ENCODE measurements around the gene ERBB2.

Gene ERBB2

DNA sequence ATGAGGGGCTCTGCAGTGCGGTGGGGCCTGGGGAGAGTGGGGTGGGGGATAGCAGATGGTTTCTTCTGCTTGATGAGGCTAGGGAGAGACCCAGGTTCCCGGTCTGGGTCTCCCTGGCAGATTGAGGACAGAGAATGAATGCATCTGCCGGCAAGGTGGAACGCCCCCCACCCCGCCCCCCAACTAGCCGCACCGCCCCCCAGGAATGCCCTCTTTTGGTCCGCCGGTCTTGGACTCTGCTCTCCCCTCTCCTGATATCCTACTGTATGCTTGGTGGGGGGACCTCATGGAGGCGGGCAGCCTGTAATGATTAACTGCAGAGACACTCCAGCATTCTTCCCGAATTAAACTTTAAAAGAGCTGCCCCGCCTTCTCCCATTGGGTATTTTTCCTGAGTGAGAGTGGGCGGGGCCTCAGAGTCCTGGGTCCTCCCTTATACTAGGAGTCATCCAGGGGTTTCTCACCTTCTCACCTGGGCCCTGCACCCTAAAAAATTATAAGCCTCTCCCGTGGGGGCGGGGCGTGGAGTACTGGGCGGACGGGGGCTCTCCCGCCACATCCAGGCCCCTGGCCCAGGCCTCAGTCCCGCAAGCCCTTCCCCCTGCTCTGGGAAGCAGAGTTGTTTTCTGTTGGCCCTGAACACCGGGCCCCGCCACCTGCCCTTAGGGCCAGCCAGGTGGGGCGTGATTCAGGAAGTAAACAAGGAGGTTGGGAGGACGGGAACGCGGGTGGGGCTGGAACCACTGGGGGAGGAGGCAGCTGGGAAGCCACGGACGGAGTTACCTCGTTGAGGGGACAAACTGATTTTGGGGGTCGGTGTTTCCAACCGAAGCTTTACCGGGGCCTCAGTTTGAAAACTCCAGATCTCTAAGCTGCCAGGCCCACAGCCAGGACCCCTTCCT lies 39.4 kb downstream of the ERBB2 start:
- no peaks in the 10 kb centered on the region for H3K9me3 ChIP-seq (ENCODE audit: control insufficient read depth, insufficient read depth, low read length)
- no peak overlapping the region for H3K27ac ChIP-seq (ENCODE audit: low read length)
- no peaks in the 10 kb centered on the region for H3K27me3 ChIP-seq (ENCODE audit: control insufficient read depth, insufficient read depth, low read length)
- peak overlapping the region; percentile 62; the same call in 1 of the 2 replicates for H3K4me3 ChIP-seq (ENCODE audit: low read length)
- H3K36me3 ChIP-seq (ENCODE audit: control insufficient read depth, insufficient read depth, low read length) = peaks cover 9% of the 10 kb centered on the region
- WGBS (ENCODE audit: insufficient coverage, insufficient read length) = no CpG with 5 or more reads among the region's 32 CpGs
- H3K4me1 ChIP-seq (ENCODE audit: control insufficient read depth, insufficient read depth, low read length) = peaks cover 12% of the 10 kb centered on the region
- DNase-seq (ENCODE audit: low read depth, low spot score) = no peak

DNA sequence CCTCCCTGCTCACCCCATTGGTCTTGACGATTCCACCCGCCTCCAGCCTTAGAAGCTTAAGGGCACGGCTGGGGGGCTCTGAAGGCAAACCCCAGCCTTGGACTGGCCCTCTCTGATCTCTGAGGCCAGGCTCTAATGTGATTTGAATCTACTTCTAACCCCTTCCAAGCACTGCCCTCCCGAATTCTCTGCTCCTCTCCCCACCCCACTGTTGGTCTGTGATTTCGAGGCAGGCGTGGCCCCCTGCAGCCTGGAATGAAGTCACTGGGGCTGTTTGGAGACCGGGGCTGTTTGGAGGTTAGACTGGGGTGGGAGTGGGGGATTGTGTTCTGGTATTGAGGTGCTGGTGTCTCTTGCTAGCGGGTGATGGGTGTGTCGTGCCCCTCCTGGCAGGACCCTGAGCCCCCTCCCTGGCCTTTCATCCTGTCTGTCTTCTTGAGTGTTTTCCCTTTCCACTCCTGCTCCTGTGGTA lies 40.1 kb downstream of the ERBB2 start:
- no peaks in the 10 kb centered on the region for H3K27me3 ChIP-seq (ENCODE audit: control insufficient read depth, insufficient read depth, low read length)
- H3K4me3 ChIP-seq (ENCODE audit: low read length) = peak overlapping the region; percentile 19; the same call in 1 of the 2 replicates
- no CpG with 5 or more reads among the region's 9 CpGs for WGBS (ENCODE audit: insufficient coverage, insufficient read length)
- H3K9me3 ChIP-seq (ENCODE audit: control insufficient read depth, insufficient read depth, low read length) = no peaks in the 10 kb centered on the region
- H3K36me3 ChIP-seq (ENCODE audit: control insufficient read depth, insufficient read depth, low read length) = peaks cover 15% of the 10 kb centered on the region
- no peak overlapping the region for H3K27ac ChIP-seq (ENCODE audit: low read length)
- H3K4me1 ChIP-seq (ENCODE audit: control insufficient read depth, insufficient read depth, low read length) = peaks cover 12% of the 10 kb centered on the region
- DNase-seq (ENCODE audit: low read depth, low spot score) = no peak

DNA sequence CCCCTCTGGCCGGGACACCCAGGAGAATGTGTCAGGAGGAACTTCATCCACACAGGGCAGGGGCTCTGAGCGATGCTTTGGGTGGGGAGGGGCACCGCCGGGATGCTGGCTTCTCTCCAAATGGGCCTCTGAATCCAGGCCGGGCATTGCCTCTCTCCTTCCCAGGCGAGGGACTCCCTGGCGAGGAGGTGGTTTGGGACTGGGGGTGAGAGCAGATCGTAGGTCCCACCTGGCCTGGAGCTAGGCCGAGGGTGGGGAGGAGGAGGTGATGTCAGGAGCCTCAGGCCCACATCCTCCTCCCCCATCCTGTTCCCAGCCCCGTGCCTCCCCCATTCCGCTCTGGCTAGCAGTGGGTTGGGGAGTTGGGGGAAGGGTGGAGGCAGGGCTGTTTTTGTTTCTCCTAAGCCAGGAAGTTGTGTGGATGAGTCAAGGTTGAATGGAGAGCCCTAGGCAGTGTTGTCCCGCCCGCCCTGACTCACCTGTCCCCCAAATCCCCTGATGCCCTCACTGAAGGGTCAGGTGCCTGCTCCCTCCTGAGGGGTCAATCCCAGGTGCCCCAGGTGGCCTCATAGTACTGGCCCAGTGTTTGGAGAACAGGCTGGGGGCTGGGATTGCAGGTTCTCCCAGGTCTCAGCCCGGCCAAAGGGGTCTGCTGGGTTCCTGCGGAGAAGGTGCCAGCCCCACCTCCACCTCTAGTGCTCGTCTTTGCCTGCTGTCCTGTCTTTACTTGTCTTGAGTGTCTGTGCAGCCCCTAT lies 40.7 kb downstream of the ERBB2 start:
- Histone ChIP-seq H3K36me3 (ENCODE audit: control insufficient read depth, insufficient read depth, low read length) (peaks cover 21% of the 10 kb centered on the region), H3K9me3 (ENCODE audit: control insufficient read depth, insufficient read depth, low read length) (no peaks in the 10 kb centered on the region), H3K4me1 (ENCODE audit: control insufficient read depth, insufficient read depth, low read length) (peaks cover 12% of the 10 kb centered on the region), H3K27ac (ENCODE audit: low read length) (peak overlapping the region; percentile 13), H3K4me3 (ENCODE audit: low read length) (peak overlapping the region; percentile 19; the same call in 1 of the 2 replicates), H3K27me3 (ENCODE audit: control insufficient read depth, insufficient read depth, low read length) (no peaks in the 10 kb centered on the region)
- DNase-seq (ENCODE audit: low read depth, low spot score) = no peak
- no CpG with 5 or more reads among the region's 16 CpGs for WGBS (ENCODE audit: insufficient coverage, insufficient read length)

DNA sequence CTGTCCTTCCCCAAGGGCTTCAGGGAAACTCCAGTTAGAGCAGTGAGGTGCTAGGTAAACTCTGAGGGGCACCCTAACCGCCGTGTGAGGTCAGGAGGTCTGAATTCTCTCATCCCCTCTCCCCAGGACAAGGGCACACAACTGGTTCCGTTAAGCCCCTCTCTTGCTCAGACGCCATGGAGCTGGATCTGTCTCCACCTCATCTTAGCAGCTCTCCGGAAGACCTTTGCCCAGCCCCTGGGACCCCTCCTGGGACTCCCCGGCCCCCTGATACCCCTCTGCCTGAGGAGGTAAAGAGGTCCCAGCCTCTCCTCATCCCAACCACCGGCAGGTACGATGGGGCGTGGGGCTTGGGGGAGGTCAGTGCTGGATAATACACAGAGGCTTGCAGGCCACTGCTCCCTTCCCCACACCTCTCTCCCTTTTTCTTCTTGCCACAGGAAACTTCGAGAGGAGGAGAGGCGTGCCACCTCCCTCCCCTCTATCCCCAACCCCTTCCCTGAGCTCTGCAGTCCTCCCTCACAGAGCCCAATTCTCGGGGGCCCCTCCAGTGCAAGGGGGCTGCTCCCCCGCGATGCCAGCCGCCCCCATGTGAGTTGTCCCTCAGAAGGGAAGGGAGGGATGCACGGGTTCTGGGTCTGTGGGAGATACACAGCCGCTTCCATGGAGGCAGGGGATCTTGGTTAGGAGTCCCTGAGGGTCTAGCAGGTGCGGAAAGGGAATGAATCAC lies 42.4 kb downstream of the ERBB2 start:
- peaks cover 25% of the 10 kb centered on the region for H3K36me3 ChIP-seq (ENCODE audit: control insufficient read depth, insufficient read depth, low read length)
- DNase-seq (ENCODE audit: low read depth, low spot score) = no peak
- H3K27me3 ChIP-seq (ENCODE audit: control insufficient read depth, insufficient read depth, low read length) = no peaks in the 10 kb centered on the region
- H3K27ac ChIP-seq (ENCODE audit: low read length) = no peak overlapping the region
- peaks cover 12% of the 10 kb centered on the region for H3K4me1 ChIP-seq (ENCODE audit: control insufficient read depth, insufficient read depth, low read length)
- no peak overlapping the region for H3K4me3 ChIP-seq (ENCODE audit: low read length)
- H3K9me3 ChIP-seq (ENCODE audit: control insufficient read depth, insufficient read depth, low read length) = no peaks in the 10 kb centered on the region
- WGBS (ENCODE audit: insufficient coverage, insufficient read length) = no CpG with 5 or more reads among the region's 18 CpGs

DNA sequence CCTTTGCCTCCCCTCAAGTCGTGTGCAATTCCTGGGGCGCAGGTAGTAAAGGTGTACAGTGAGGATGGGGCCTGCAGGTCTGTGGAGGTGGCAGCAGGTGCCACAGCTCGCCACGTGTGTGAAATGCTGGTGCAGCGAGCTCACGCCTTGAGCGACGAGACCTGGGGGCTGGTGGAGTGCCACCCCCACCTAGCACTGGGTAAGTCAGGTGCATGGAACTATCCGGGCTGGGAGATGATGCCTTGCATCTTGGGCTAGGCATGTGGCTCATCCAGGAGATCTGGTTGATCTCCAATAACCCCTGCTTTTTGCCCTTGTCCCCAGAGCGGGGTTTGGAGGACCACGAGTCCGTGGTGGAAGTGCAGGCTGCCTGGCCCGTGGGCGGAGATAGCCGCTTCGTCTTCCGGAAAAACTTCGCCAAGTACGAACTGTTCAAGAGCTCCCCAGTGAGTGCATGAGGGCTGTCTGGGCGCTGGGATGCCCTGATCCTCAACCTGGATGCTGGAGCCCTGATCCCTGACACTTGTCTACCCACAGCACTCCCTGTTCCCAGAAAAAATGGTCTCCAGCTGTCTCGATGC lies 43.1 kb downstream of the ERBB2 start:
- peaks cover 10% of the 10 kb centered on the region for H3K4me1 ChIP-seq (ENCODE audit: control insufficient read depth, insufficient read depth, low read length)
- H3K27ac ChIP-seq (ENCODE audit: low read length) = no peak overlapping the region
- H3K4me3 ChIP-seq (ENCODE audit: low read length) = no peak overlapping the region
- peaks cover 25% of the 10 kb centered on the region for H3K36me3 ChIP-seq (ENCODE audit: control insufficient read depth, insufficient read depth, low read length)
- no peak for DNase-seq (ENCODE audit: low read depth, low spot score)
- H3K9me3 ChIP-seq (ENCODE audit: control insufficient read depth, insufficient read depth, low read length) = no peaks in the 10 kb centered on the region
- no peaks in the 10 kb centered on the region for H3K27me3 ChIP-seq (ENCODE audit: control insufficient read depth, insufficient read depth, low read length)
- WGBS (ENCODE audit: insufficient coverage, insufficient read length) = no CpG with 5 or more reads among the region's 21 CpGs

DNA sequence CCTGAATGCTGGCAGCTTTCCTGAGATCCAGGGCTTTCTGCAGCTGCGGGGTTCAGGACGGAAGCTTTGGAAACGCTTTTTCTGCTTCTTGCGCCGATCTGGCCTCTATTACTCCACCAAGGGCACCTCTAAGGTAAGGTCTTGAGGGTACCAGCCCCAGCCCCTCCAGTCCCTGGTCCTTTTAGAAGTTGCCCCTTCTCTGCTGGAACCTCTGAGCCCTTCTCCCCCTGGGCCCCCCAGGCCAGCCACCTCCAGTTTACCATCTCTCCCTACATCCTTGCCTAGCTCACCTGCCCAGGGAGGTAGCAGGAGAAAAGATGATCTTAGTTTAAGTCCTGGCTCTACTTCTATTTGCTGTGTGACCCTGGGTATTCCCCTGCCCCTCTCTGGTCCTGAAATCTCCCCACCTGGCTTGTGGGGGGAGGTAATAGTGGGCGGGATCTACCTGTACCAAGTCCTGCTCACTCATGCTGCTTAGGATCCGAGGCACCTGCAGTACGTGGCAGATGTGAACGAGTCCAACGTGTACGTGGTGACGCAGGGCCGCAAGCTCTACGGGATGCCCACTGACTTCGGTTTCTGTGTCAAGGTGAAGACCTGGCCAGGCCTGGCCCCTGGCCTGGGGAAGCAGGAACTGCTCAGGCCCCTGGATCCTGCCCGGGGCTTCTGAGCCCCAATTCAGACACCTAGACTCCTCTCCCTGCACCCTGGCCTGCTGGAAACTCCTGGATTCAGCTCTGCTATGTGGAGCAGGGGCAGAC lies 44.4 kb downstream of the ERBB2 start:
- peaks cover 10% of the 10 kb centered on the region for H3K4me1 ChIP-seq (ENCODE audit: control insufficient read depth, insufficient read depth, low read length)
- no peak overlapping the region for H3K4me3 ChIP-seq (ENCODE audit: low read length)
- no CpG with 5 or more reads among the region's 16 CpGs for WGBS (ENCODE audit: insufficient coverage, insufficient read length)
- no peaks in the 10 kb centered on the region for H3K9me3 ChIP-seq (ENCODE audit: control insufficient read depth, insufficient read depth, low read length)
- H3K27me3 ChIP-seq (ENCODE audit: control insufficient read depth, insufficient read depth, low read length) = no peaks in the 10 kb centered on the region
- peaks cover 25% of the 10 kb centered on the region for H3K36me3 ChIP-seq (ENCODE audit: control insufficient read depth, insufficient read depth, low read length)
- no peak for DNase-seq (ENCODE audit: low read depth, low spot score)
- H3K27ac ChIP-seq (ENCODE audit: low read length) = no peak overlapping the region

DNA sequence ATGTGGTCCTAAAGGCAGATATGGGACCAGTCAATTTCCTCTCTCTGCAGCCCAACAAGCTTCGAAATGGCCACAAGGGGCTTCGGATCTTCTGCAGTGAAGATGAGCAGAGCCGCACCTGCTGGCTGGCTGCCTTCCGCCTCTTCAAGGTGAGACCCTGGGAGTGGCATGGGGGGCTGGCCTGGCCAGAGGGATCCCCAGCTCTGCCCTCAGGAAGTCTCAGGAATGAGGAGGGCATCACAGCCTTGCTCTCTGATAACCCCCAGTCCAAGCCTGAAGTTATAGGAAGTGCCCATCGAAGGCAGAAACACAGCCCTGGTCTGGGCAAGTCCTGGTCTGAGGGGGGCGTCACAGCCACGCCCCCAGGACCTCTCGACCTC lies 45.0 kb downstream of the ERBB2 start:
- peaks cover 25% of the 10 kb centered on the region for H3K36me3 ChIP-seq (ENCODE audit: control insufficient read depth, insufficient read depth, low read length)

DNA sequence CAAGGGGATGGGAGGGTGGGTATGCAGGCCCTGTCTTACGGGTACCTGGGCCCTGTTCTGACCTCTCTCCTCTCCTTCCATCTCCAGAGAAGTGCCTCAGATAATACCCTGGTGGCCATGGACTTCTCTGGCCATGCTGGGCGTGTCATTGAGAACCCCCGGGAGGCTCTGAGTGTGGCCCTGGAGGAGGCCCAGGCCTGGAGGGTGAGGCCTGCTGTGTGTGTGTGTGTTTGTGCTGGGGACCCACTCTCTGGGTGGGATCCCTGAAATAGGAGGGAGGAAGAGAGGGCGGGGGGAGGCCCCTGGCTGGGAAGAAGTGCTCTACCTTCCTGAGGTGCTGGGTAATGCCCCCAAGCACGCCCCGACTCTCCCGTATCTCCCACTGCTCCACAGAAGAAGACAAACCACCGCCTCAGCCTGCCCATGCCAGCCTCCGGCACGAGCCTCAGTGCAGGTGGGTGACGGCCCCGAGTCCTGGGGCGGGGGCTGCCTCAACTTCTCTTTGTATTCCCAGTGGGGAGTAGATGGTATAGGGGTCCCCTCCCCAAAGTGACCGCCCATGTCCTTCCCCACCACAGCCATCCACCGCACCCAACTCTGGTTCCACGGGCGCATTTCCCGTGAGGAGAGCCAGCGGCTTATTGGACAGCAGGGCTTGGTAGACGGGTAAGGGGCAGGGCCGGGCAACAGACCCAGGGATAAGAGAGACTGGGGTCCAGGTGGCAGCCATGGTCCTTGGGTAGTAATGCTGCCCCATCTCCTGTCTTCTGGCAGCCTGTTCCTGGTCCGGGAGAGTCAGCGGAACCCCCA lies 45.7 kb downstream of the ERBB2 start:
- no peak for DNase-seq (ENCODE audit: low read depth, low spot score)
- Histone ChIP-seq H3K9me3 (ENCODE audit: control insufficient read depth, insufficient read depth, low read length) (no peaks in the 10 kb centered on the region), H3K27me3 (ENCODE audit: control insufficient read depth, insufficient read depth, low read length) (no peaks in the 10 kb centered on the region), H3K27ac (ENCODE audit: low read length) (no peak overlapping the region), H3K4me3 (ENCODE audit: low read length) (no peak overlapping the region), H3K36me3 (ENCODE audit: control insufficient read depth, insufficient read depth, low read length) (peaks cover 25% of the 10 kb centered on the region), H3K4me1 (ENCODE audit: control insufficient read depth, insufficient read depth, low read length) (peaks cover 9% of the 10 kb centered on the region)
- no CpG with 5 or more reads among the region's 23 CpGs for WGBS (ENCODE audit: insufficient coverage, insufficient read length)

More for the DNA sequence above, 45.0 kb downstream of the ERBB2 start:
- WGBS (ENCODE audit: insufficient coverage, insufficient read length) = no CpG with 5 or more reads among the region's 8 CpGs
- H3K27me3 ChIP-seq (ENCODE audit: control insufficient read depth, insufficient read depth, low read length) = no peaks in the 10 kb centered on the region
- no peak overlapping the region for H3K4me3 ChIP-seq (ENCODE audit: low read length)
- no peaks in the 10 kb centered on the region for H3K9me3 ChIP-seq (ENCODE audit: control insufficient read depth, insufficient read depth, low read length)
- DNase-seq (ENCODE audit: low read depth, low spot score) = no peak
- no peak overlapping the region for H3K27ac ChIP-seq (ENCODE audit: low read length)
- peaks cover 10% of the 10 kb centered on the region for H3K4me1 ChIP-seq (ENCODE audit: control insufficient read depth, insufficient read depth, low read length)

DNA sequence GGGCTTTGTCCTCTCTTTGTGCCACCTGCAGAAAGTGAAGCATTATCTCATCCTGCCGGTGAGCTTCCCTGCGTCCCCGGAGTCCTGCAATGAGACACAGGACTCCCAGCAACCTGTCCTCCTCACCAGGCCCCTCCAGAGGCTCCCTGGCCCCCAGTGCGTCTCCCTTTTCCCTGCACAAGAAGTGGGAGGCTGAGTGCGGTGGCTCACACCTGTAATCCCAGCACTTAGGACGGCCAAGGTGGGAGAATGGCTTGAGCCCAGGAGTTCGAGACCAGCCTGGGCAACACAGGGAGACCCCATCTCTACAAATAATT lies 46.2 kb downstream of the ERBB2 start:
- no peak overlapping the region for H3K4me3 ChIP-seq (ENCODE audit: low read length)
- no peaks in the 10 kb centered on the region for H3K9me3 ChIP-seq (ENCODE audit: control insufficient read depth, insufficient read depth, low read length)
- DNase-seq (ENCODE audit: low read depth, low spot score) = no peak
- peaks cover 25% of the 10 kb centered on the region for H3K36me3 ChIP-seq (ENCODE audit: control insufficient read depth, insufficient read depth, low read length)
- H3K4me1 ChIP-seq (ENCODE audit: control insufficient read depth, insufficient read depth, low read length) = peaks cover 7% of the 10 kb centered on the region
- no peaks in the 10 kb centered on the region for H3K27me3 ChIP-seq (ENCODE audit: control insufficient read depth, insufficient read depth, low read length)
- no peak overlapping the region for H3K27ac ChIP-seq (ENCODE audit: low read length)
- no CpG with 5 or more reads among the region's 7 CpGs for WGBS (ENCODE audit: insufficient coverage, insufficient read length)
